Loucy (cell line): ENCODE data around the gene NEK8.

Experiments used
- H2AFZ ChIP-seq: fragments of 200-600 bp; sonication (generic); 2 replicates; pipeline ENCODE4 v1.6.0; 2016; ENCODE audit warnings: antibody characterized with exemption, mild to moderate bottlenecking, low read length, moderate library complexity
- H3F3A ChIP-seq: fragments of 200-600 bp; 2 replicates; pipeline ENCODE4 v1.6.0; 2016; ENCODE audit warnings: antibody characterized with exemption, low read depth, mild to moderate bottlenecking
- H3K27me3 ChIP-seq: fragments of 200-600 bp; sonication (generic); 2 replicates; pipeline ENCODE4 v1.6.1; 2014; ENCODE audit warnings: low read length, mild to moderate bottlenecking; ENCODE audit not compliant: insufficient read depth, poor library complexity, severe bottlenecking
- H3K36me3 ChIP-seq: fragments of 200-600 bp; sonication (generic); 2 replicates; pipeline ENCODE4 v1.6.1; 2016; ENCODE audit warnings: low read length; ENCODE audit not compliant: insufficient read depth
- H3K4me1 ChIP-seq: fragments of 200-600 bp; sonication (generic); 2 replicates; pipeline ENCODE4 v1.5.1; 2014; ENCODE audit warnings: low read length, mild to moderate bottlenecking; ENCODE audit not compliant: insufficient read depth, poor library complexity, severe bottlenecking
- H3K4me2 ChIP-seq: fragments of 200-600 bp; sonication (generic); 2 replicates; pipeline ENCODE4 v1.6.0; 2014; ENCODE audit warnings: antibody characterized with exemption, low read length, low read depth, mild to moderate bottlenecking; ENCODE audit not compliant: poor library complexity, severe bottlenecking
- H3K4me3 ChIP-seq: fragments of 200-600 bp; sonication (generic); 2 replicates; pipeline ENCODE4 v1.5.1; 2014; ENCODE audit warnings: low read length, mild to moderate bottlenecking, mixed read lengths; ENCODE audit not compliant: poor library complexity, severe bottlenecking
- H3K79me2 ChIP-seq: fragments of 200-600 bp; sonication (generic); 2 replicates; pipeline ENCODE4 v1.6.1; 2014; ENCODE audit warnings: low read length; ENCODE audit not compliant: insufficient read depth
- H3K9ac ChIP-seq: fragments of 200-600 bp; sonication (generic); 2 replicates; pipeline ENCODE4 v1.6.0; 2014; ENCODE audit warnings: mild to moderate bottlenecking, low read depth, low read length, moderate library complexity; ENCODE audit not compliant: poor library complexity, severe bottlenecking
- H3K9me2 ChIP-seq: fragments of 200-600 bp; sonication (generic); replicated peaks from 2 replicates; pipeline ENCODE4 v1.6.1; 2016; ENCODE audit warnings: low read depth, low read length, mixed read lengths
- H3K9me3 ChIP-seq: fragments of 200-600 bp; sonication (generic); 2 replicates; pipeline ENCODE4 v1.6.1; 2014; ENCODE audit warnings: mild to moderate bottlenecking, antibody characterized with exemption, low read length, low read depth; ENCODE audit not compliant: insufficient read depth
- H4K20me1 ChIP-seq: fragments of 200-600 bp; sonication (generic); 2 replicates; pipeline ENCODE4 v1.6.0; 2014; ENCODE audit warnings: antibody characterized with exemption, low read length, mild to moderate bottlenecking; ENCODE audit not compliant: insufficient read depth, poor library complexity, severe bottlenecking
- EZH2phosphoT487 ChIP-seq: fragments of 200-600 bp; IDR thresholded peaks from 2 replicates; pipeline ENCODE4 v1.6.1; 2018; ENCODE audit warnings: antibody characterized with exemption, mild to moderate bottlenecking, moderate library complexity, borderline replicate concordance
- TF ChIP-seq, protein P1 (sequence below): fragments of 200-600 bp; sonication (generic); conservative IDR thresholded peaks from 2 replicates; pipeline ENCODE4 v1.5.1; 2014; ENCODE audit warnings: mild to moderate bottlenecking, antibody characterized with exemption, low read length

The NEK8 gene

GRCh38 chr17:28689011-28689410 is 39.6 kb upstream of the NEK8 start:
- Histone ChIP-seq H2AFZ (no peak overlapping the region), H3K27me3 (no peaks in the 10 kb centered on the region), H3K4me1 (no peaks in the 10 kb centered on the region), H3K9me3 (no peaks in the 10 kb centered on the region), H4K20me1 (no peaks in the 10 kb centered on the region), H3K36me3 (peaks cover 80% of the 10 kb centered on the region), H3K9ac (no peak overlapping the region), H3K9me2 (no peaks in the 10 kb centered on the region), H3K4me3 (no peak overlapping the region), H3K4me2 (no peak overlapping the region), H3F3A (no peaks in the 10 kb centered on the region), H3K79me2 (no peaks in the 10 kb centered on the region)
- TF ChIP-seq, protein P1, sequence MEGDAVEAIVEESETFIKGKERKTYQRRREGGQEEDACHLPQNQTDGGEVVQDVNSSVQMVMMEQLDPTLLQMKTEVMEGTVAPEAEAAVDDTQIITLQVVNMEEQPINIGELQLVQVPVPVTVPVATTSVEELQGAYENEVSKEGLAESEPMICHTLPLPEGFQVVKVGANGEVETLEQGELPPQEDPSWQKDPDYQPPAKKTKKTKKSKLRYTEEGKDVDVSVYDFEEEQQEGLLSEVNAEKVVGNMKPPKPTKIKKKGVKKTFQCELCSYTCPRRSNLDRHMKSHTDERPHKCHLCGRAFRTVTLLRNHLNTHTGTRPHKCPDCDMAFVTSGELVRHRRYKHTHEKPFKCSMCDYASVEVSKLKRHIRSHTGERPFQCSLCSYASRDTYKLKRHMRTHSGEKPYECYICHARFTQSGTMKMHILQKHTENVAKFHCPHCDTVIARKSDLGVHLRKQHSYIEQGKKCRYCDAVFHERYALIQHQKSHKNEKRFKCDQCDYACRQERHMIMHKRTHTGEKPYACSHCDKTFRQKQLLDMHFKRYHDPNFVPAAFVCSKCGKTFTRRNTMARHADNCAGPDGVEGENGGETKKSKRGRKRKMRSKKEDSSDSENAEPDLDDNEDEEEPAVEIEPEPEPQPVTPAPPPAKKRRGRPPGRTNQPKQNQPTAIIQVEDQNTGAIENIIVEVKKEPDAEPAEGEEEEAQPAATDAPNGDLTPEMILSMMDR = no peak
- TF ChIP-seq EZH2phosphoT487 = no peak

DNA sequence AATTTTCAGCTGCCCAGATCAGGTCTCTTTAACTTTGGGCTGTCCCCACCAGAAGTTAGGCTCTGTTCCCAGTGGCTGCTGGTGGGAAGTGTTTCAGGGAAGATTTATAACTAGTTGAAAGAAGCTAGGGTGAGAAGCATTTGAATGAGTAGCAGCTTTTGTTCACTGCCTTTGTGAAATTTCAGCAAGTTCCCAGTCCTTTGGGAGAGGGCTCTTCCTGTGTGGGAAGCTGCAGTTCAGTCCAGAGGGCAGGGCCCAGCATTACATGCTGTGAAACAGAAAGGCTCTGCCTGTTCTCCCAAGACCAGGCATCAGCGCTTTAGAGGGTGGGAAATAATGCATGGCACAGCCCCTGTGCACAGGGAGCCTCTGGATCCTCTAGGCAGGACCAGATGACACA is 34.7 kb upstream of the NEK8 start:
- H3K4me3 ChIP-seq = no peak overlapping the region
- no peaks in the 10 kb centered on the region for H3K27me3 ChIP-seq
- no peak overlapping the region for H3K9ac ChIP-seq
- no peak overlapping the region for H2AFZ ChIP-seq
- H3K36me3 ChIP-seq = peaks cover 81% of the 10 kb centered on the region
- H3K9me3 ChIP-seq = no peaks in the 10 kb centered on the region
- no peaks in the 10 kb centered on the region for H3K9me2 ChIP-seq
- H3K79me2 ChIP-seq = no peaks in the 10 kb centered on the region
- no peaks in the 10 kb centered on the region for H3F3A ChIP-seq
- TF ChIP-seq EZH2phosphoT487 = no peak
- TF ChIP-seq, protein P1 = no peak
- no peaks in the 10 kb centered on the region for H3K4me1 ChIP-seq
- no peaks in the 10 kb centered on the region for H4K20me1 ChIP-seq
- no peak overlapping the region for H3K4me2 ChIP-seq

GRCh38 chr17:28698253-28698941 is 30.2 kb upstream of the NEK8 start:
- Histone ChIP-seq H3K4me3 (no peak overlapping the region), H3K27me3 (no peaks in the 10 kb centered on the region), H3K9me3 (no peaks in the 10 kb centered on the region), H4K20me1 (no peaks in the 10 kb centered on the region), H3K36me3 (peaks cover 98% of the 10 kb centered on the region; the same call in 1 of the 2 replicates), H3K4me1 (no peaks in the 10 kb centered on the region), H3F3A (no peaks in the 10 kb centered on the region), H3K9ac (no peak overlapping the region), H3K4me2 (no peak overlapping the region), H3K79me2 (no peaks in the 10 kb centered on the region), H2AFZ (no peak overlapping the region), H3K9me2 (no peaks in the 10 kb centered on the region)
- TF ChIP-seq EZH2phosphoT487 = no peak
- TF ChIP-seq, protein P1 = no peak
